NCI-H82 (cell line): ENCODE results near the gene MPPE1.
"Not testable (repeated sequence)": the region's sequence is repeated elsewhere in the genome, so short reads cannot be mapped to it uniquely, and the experiment has no call there.

Source experiments
- DNase-seq: peaks from one replicate; lab custom pipeline; 2025; lab: John Stamatoyannopoulos, UW

MPPE1 gene

DNA sequence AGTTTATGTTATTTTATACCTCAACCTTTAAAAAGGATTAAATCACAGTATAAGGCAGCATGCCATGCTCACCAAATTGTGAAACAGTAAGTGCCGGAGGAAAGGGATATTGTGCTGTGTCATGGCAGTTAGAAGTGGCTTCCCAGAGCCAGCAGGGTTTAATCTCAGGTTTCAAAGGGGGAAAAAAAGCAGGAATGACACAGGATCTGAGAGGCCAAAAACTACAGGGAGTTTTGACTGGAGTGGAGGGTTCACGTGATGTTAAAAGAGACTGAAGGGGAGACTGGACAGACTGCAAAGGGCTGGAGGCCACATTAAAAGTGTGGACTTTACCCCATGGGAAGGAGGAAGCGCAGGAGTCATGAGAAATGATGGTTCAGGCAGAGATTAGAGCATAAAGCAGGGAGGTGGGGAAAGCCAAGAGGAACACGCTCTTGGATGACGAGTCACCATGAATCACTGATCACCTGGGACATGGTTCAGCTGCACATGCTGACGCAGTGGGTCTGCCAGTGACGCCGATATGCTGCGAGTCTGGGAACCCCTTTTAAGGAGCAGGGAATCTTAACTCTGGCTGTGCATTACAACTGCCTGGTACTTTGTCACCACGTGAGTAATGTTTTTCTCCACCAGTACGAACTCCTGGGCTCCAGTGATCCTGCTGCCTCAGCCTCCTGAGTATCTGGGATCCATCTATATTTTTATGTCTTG is 50.8 kb downstream of the MPPE1 start:
- DNase-seq: peak; percentile 12

DNA sequence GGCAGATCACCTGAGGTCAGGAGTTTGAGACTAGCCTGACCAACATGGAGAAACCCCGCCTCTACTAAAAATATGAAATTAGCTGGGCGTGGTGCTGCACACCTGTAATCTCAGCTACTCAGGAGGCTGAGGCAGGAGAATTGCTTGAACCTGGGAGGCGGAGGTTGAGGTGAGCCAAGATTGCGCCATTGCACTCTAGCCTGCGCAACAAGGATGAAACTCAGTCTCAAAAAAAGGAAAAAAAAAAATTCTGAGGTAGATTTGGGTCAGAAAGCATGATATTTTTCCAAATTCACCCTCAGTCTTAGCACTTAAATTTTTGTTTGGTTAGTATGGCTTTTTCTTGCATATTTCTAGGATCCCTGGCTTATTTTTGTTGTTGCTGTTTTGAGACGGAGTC is 53.6 kb downstream of the MPPE1 start:
- not testable (repeated sequence) for DNase-seq

DNA sequence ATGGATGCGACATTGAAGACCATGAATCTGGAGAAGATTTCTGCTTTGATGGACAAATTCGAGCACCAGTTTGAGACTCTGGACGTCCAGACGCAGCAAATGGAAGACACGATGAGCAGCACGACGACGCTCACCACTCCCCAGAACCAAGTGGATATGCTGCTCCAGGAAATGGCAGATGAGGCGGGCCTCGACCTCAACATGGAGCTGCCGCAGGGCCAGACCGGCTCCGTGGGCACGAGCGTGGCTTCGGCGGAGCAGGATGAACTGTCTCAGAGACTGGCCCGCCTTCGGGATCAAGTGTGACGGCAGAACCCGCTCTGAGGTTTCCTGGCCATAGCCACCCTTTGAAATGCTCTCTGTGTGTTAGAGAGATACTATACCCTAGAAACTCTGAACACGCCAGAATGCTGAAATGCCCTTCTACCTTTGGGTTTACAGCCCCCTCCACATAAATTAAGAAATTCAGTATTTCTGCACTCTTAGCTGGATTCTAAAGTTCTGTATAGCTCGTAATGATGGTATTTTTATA is 56.2 kb downstream of the MPPE1 start:
- peak; percentile 41 for DNase-seq

DNA sequence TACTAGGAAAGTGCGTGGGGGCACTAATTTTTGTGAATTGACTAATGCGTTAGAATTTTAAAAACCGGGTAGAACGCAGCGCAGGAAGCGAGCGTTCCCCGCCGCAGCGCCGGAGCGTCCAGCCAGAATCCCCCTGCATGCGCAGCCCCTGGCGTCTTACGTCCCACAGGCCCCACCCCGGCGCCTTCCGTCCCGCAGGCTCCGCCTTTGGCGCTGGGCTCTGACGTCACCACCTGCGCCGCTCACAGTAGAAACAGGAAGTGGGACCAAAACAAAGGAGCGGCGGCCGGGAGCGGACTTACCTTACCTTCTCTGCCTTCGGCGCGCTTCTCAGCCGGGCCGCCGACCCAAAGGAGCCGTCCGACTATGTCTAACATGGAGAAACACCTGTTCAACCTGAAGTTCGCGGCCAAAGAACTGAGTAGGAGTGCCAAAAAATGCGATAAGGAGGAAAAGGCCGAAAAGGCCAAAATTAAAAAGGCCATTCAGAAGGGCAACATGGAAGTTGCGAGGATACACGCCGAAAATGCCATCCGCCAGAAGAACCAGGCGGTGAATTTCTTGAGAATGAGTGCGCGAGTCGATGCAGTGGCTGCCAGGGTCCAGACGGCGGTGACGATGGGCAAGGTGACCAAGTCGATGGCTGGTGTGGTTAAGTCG is 56.8 kb downstream of the MPPE1 start, which contains the start of gene CHMP1B:
Gene CHMP1B, plus strand, starts transcription at position 268 of the 660 bp plus-strand sequence. Its CDS starts 99 bp downstream, at position 367.
- peak; percentile 98 for DNase-seq

DNA sequence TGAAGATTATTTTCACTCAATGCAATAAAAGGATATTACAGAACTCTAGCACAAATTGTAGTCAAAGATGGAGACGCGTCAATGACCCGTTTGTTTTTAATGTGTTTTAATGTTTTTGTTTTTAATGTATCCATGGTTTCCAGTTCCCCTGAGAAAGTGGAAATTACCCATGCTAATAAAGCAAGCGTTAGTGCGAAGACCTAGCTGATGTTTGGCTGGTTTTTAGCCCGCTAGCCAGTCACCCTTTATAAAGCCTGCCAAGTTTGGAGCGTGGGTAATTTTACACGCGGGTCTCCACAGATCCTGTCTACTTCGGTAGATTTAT is 57.3 kb downstream of the MPPE1 start:
- no peak for DNase-seq

- DNase-seq: peak; percentile 80
These were observed 58.1 kb downstream of the MPPE1 start for GRCh38 chr18:11849841-11850634.

DNA sequence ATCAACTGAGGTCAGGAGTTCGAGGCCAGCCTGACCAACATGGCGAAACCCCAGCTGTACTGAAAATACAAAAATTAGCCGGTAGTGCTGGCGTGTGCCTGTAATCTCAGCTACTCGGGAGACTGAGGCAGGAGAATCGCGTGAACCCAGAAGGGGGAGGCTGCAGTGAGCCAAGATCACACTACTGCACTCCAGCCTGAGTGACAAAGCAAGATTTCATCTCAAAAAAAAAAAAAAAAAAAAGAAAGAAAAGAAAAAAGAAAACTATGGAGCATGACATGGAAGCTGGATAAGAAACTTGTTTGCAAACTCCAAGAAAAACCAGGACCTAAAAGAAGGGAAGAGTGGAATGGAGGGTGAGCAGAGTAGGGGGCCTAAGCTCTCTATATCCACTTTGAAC is 58.8 kb downstream of the MPPE1 start:
- no peak for DNase-seq

GRCh38 chr18:11847811-11848210 is 60.3 kb downstream of the MPPE1 start:
- DNase-seq: no peak

DNA sequence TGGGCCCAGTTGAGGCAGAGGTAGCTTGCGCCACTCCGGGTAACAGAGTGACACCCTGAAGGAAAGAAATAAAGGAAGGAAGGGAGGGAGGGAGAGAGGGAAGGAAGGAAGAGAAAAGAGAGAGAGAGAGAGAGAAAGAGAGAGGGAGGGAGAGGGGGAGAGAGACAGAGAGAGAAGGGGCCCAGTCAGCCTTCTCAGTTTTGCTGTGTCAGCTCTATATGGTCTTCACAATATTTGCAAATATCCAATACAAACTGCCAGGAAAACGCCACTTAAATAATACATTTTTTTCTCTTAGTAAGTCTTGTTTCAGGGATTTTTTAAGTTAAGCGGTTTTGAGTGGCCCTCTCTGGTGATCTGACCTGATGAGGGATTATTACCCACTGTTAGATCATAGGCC is 62.5 kb downstream of the MPPE1 start:
- DNase-seq: no peak

- DNase-seq: peak; percentile 43
These were observed 63.7 kb downstream of the MPPE1 start for GRCh38 chr18:11844436-11844835.

- DNase-seq: peak; percentile 52
These were observed 65.6 kb downstream of the MPPE1 start for GRCh38 chr18:11842562-11842961.

DNA sequence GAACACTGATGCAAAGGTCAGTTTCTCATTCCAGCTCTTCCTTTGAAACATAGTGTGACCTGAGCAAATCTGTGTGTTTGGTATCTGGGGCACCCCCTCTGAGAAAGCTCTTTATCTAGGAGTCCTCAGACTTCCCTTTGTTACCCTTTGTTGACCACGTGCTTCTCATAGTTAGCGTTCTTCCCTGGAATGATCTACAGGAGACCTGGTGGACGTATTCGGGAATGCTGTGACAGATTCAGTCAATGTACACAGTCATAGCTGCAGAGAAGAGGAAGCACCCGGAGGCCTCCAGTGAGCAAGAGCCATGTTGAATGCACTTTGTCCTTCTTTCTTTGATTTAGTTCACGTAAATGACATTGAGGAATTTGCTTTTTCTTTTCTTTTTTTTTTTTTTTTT is 67.6 kb downstream of the MPPE1 start:
- no peak for DNase-seq

DNA sequence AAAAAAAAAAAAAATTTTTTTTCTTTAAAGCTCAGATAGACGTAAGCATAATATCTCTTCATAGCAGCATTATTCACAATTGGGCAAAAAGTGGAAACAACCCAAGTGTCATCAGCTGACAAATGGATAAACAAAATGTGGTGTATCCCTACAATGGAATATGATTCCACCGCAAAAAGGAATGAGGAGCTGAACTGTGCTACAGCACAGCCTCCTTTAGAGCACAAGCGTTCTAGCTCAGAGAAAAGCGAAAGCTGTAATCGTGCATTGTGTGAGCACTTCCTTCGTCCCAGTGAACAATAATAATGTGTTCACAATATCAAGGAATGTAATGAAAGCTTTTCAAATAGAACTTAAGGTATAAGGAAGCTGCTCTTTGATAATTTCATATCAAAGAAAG is 68.6 kb downstream of the MPPE1 start:
- no peak for DNase-seq

DNA sequence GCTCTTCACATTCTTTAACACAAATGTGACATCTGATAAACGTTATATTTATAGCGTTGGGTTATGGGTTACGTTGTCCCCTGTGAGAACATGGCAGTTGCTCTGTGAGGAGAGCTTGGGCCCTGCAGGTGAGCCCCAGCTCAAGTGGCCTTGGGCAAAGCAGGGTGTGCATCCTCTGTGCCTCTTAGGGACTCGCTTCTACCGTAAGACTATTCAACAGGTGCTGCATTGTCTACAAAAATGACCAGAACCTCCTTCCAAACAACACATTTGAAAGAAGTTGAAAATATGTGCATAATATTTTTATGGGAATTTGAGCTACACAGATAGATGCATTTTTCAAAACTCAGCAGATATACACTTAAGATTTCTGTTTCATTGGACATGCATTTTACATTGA is 73.3 kb downstream of the MPPE1 start:
- DNase-seq: no peak
